Measurements from ENCODE around the gene KCNK18. TPM values are rescaled to one million over a fixed set of nuclear protein-coding genes. Genes with fewer than 3 reads are reported as not detected.

KCNK18 gene
- total RNA-seq, 1 experiment from 2014 or later = not detected

DNA sequence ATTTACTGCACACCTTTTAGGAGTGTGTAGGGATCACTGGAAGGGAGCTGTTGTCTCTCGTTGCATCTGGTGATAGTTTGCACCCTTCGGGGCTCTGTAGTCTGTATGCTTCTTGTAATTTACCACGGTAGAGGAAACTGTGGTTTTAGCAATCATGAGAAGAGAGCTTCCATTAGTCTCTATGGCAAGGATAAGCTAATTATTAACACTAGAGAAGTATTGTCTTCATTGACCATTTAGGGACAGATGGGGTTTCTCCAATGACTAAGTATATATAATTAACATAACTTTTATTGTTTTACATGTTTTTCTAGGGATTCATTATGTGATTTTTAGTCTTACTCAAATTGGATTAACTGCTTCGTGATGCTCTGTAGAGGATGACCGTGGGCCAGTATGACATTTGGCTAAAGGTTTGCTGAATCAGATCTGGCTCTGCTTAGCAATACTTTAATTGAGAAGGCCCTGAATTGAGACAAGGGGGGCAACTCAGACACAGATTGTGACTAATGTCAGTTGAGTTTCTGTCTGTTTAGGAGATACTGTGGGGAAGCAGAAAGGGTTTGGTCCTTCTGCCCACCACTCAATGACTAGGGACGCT is 52.3 kb downstream of the KCNK18 start:
- Histone ChIP-seq H3K4me3 (ENCODE audit: low read depth in 2 of 2, low read length in 2 of 2) (no peak overlapping the region), H3K36me3 (ENCODE audit: control insufficient read depth, insufficient read depth, low read length) (no peaks in the 10 kb centered on the region), H3K4me1 (ENCODE audit: control insufficient read depth, insufficient read depth, low read length) (no peaks in the 10 kb centered on the region), H3K27me3 (ENCODE audit: control insufficient read depth, insufficient read depth, low read length) (peaks cover 30% of the 10 kb centered on the region), H3K9me3 (ENCODE audit: control insufficient read depth, insufficient read depth, low read depth, low read length) (no peaks in the 10 kb centered on the region), H3K27ac (ENCODE audit: low read length) (no peak overlapping the region)
- ATAC-seq = no peak
- intact Hi-C loops (cut with micrococcal nuclease; ENCODE audit: unreplicated experiment) = no loop called here
- DNase-seq (ENCODE audit: low read depth, low spot score) = no peak
- no TSS peak for BruUV-seq (replicated peaks)
- in situ Hi-C loops (cut with HindIII; ENCODE audit: low pct_unique_long_range_greater_than_20kb, low sequenced_read_pairs) = no loop called here
- TF ChIP-seq, protein P1, sequence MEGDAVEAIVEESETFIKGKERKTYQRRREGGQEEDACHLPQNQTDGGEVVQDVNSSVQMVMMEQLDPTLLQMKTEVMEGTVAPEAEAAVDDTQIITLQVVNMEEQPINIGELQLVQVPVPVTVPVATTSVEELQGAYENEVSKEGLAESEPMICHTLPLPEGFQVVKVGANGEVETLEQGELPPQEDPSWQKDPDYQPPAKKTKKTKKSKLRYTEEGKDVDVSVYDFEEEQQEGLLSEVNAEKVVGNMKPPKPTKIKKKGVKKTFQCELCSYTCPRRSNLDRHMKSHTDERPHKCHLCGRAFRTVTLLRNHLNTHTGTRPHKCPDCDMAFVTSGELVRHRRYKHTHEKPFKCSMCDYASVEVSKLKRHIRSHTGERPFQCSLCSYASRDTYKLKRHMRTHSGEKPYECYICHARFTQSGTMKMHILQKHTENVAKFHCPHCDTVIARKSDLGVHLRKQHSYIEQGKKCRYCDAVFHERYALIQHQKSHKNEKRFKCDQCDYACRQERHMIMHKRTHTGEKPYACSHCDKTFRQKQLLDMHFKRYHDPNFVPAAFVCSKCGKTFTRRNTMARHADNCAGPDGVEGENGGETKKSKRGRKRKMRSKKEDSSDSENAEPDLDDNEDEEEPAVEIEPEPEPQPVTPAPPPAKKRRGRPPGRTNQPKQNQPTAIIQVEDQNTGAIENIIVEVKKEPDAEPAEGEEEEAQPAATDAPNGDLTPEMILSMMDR (IDR thresholded peaks at IDR 0.05) = no peak
- TF ChIP-seq POLR2AphosphoS5 (IDR thresholded peaks at IDR 0.05; ENCODE audit: low read depth, low read length) = no peak
- TF ChIP-seq, protein P2, sequence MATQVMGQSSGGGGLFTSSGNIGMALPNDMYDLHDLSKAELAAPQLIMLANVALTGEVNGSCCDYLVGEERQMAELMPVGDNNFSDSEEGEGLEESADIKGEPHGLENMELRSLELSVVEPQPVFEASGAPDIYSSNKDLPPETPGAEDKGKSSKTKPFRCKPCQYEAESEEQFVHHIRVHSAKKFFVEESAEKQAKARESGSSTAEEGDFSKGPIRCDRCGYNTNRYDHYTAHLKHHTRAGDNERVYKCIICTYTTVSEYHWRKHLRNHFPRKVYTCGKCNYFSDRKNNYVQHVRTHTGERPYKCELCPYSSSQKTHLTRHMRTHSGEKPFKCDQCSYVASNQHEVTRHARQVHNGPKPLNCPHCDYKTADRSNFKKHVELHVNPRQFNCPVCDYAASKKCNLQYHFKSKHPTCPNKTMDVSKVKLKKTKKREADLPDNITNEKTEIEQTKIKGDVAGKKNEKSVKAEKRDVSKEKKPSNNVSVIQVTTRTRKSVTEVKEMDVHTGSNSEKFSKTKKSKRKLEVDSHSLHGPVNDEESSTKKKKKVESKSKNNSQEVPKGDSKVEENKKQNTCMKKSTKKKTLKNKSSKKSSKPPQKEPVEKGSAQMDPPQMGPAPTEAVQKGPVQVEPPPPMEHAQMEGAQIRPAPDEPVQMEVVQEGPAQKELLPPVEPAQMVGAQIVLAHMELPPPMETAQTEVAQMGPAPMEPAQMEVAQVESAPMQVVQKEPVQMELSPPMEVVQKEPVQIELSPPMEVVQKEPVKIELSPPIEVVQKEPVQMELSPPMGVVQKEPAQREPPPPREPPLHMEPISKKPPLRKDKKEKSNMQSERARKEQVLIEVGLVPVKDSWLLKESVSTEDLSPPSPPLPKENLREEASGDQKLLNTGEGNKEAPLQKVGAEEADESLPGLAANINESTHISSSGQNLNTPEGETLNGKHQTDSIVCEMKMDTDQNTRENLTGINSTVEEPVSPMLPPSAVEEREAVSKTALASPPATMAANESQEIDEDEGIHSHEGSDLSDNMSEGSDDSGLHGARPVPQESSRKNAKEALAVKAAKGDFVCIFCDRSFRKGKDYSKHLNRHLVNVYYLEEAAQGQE (IDR thresholded peaks at IDR 0.05; ENCODE audit: insufficient read depth in 1 of 2, low read depth in 2 of 2, low read length in 1 of 2) = no peak
- no peak for TF ChIP-seq TCF7L2 (IDR thresholded peaks at IDR 0.05; ENCODE audit: low read depth, low read length)
- no peak for TF ChIP-seq SIN3A (IDR thresholded peaks at IDR 0.05; ENCODE audit: borderline replicate concordance, insufficient read depth, low read depth, low read length)
- ChIA-PET POLR2A (interaction anchor here (0.6 kb wide), 1 partner anchor 610 kb away, joined by 7 read pairs; no protein-coding TSS in a partner anchor), CTCF (no interaction called here)

DNA sequence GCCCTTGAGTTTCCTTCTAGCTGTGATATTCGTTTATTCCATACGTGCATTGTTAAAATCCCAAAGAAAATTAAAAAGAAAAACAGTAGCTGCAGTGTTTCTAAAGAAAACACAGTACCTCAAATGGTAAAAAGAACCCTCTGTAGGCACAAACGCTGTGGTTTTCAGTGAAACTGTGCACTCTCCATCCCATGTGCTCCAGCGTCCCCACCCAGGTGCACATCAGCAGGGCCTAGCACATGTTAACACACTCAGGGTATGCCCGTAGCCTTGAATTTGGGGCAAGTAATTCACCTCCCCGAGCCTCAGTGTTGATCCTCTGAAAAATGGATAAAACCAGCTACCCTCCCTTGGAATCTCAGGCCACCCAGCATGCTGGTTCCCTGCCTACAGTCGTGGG is 53.1 kb downstream of the KCNK18 start:
- Histone ChIP-seq H3K9me3 (ENCODE audit: control insufficient read depth, insufficient read depth, low read depth, low read length) (no peaks in the 10 kb centered on the region), H3K36me3 (ENCODE audit: control insufficient read depth, insufficient read depth, low read length) (no peaks in the 10 kb centered on the region), H3K27me3 (ENCODE audit: control insufficient read depth, insufficient read depth, low read length) (peaks cover 30% of the 10 kb centered on the region), H3K4me1 (ENCODE audit: control insufficient read depth, insufficient read depth, low read length) (no peaks in the 10 kb centered on the region), H3K4me3 (ENCODE audit: low read depth in 2 of 2, low read length in 2 of 2) (no peak overlapping the region), H3K27ac (ENCODE audit: low read length) (no peak overlapping the region)
- no peak for ATAC-seq
- intact Hi-C loops (cut with micrococcal nuclease; ENCODE audit: unreplicated experiment) (no loop called here), in situ Hi-C loops (cut with HindIII; ENCODE audit: low pct_unique_long_range_greater_than_20kb, low sequenced_read_pairs) (no loop called here)
- TF ChIP-seq POLR2AphosphoS5 (IDR thresholded peaks at IDR 0.05; ENCODE audit: low read depth, low read length) (no peak), SIN3A (IDR thresholded peaks at IDR 0.05; ENCODE audit: borderline replicate concordance, insufficient read depth, low read depth, low read length) (no peak), TCF7L2 (IDR thresholded peaks at IDR 0.05; ENCODE audit: low read depth, low read length) (no peak)
- TF ChIP-seq, protein P2 (IDR thresholded peaks at IDR 0.05; ENCODE audit: insufficient read depth in 1 of 2, low read depth in 2 of 2, low read length in 1 of 2) = no peak
- TF ChIP-seq, protein P1 (IDR thresholded peaks at IDR 0.05) = no peak
- no TSS peak for BruUV-seq (replicated peaks)
- POLR2A ChIA-PET = no interaction called here
- CTCF ChIA-PET = no interaction called here
- DNase-seq (ENCODE audit: low read depth, low spot score) = no peak

Data from Panc1 (cell line).